Cardiac septum (tissue), 1 donor: ENCODE results near the gene TSPAN1. TPM values are rescaled to one million over a fixed set of nuclear protein-coding genes. Genes with fewer than 3 reads are reported as not detected.
"Not testable (repeated sequence)": the region's sequence is repeated elsewhere in the genome, so short reads cannot be mapped to it uniquely, and the experiment has no call there.

Source experiments
- DNase-seq: peaks from one replicate; pipeline ENCODE4 v3.0.0-alpha.2; 2020; ENCODE audit warnings: low spot score
- intact Hi-C: fragments of 100-400 bp; cut with DNase I; formaldehyde crosslinking; loops from one replicate; pipeline ENCODE4 v1.14.0; 2022
- total RNA-seq: library from RNA; stranded (reverse); fragmentation: NEBNext Ultra II Directional; extraction: Animal tissue kit (Norgen Biotek cat#: 25700); gene quantifications from one replicate; pipeline ENCODE4 v1.2.1, GENCODE V29; 2021
- donor health status: DM: no; HTN: no; CAD: no.

TSPAN1 gene
- total RNA-seq, 1 donor from 2014 or later, result 3.0 TPM

DNA sequence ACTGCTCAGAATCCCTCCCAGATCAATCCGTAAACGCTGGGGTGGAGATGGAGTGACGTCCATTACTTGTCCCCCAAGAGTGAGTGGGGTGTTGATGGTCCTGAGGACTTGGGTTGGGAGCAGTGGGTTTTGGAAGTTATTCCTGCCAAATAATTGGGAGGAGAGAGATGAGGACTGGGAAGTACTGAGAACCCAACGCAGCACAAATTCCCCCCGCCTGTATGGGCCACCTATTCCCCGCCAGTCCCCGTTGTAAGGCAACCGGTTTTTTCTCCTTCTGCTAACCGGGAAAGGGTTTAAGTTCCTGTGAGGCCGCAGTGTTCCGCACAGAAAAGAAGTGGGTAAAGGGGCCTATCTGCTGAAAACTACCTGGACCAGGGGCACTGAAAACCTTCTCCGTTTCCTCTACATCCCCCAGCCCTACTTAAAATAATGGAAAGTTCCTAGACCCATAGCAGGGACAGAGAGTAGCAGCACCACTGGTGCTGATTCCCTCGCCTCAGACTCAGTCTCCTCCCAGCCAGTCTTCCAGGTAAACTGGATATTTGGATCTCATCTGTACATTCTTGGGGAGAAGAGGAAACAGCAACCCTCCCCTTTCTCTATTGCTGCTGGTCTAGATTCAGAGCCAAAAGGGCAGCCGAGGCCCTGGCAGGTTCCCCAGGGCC, 29.0 kb downstream of the TSPAN1 start:
- intact Hi-C loops, result loop anchor here (2.0 kb wide), 1 partner anchor 43 kb away; the partner anchor contains the start of gene RAD54L
- no peak for DNase-seq

DNA sequence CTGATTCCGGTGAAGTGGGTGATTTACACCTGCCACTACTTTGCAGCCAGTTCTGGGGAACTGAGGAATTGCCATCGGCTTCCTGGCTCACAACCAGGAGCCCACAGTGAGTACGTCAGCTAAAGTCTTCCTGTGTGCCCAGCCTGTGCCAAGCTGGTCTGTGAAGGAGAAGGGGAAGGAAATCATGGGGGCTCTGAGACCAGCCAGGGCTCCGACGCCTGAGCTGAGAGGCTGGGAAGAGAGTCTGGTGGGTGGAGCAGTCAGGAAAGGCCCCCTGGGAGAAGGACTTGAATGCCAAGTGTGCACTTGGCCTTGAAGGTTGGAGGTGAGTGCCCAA, 29.5 kb downstream of the TSPAN1 start:
- no peak for DNase-seq
- intact Hi-C loops, result loop anchor here (2.0 kb wide), 1 partner anchor 42 kb away; the partner anchor contains the start of gene RAD54L

DNA sequence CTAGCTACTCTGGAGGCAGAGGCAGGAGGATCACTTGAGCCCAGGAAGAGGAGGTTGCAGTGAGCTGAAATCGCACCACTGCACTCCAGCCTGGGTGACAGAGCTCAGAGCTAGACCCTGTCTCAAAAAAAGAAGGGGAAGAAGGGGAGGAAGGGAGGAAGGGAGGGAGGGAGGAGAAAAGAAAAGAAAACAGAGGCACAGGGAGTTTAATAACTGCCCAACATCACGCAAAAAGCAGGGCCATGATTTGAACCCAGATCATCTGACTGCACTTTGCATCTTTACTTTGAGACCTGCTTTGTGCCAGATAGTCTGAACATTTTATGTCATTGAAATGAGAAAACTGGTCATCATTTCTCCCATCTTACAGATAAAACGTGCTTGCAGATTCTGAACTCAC, 30.3 kb downstream of the TSPAN1 start:
- no peak for DNase-seq
- intact Hi-C loops, result loop anchor here (2.0 kb wide), 1 partner anchor 42 kb away; the partner anchor contains the start of gene RAD54L

DNA sequence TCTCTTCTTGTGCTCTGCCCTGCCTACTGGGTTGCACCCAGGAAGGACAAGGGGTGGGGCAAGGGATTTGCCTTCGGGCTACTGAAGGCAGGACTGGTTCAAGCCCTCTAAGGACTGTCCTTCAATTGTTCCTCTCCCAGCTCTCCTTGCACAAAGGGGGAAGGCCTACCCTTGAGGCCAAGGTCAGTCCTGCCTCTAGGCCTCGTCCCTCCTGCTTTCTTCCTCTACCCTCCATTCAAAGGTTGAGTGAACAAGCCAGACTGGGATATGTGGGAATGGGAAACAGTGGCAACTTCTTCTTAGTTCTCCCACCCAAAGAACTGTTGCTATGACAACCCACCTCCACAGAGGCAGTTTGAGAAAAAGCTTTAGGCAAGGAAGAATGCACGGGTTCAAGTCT, 30.9 kb downstream of the TSPAN1 start:
- intact Hi-C loops, result loop anchor here (2.0 kb wide), 1 partner anchor 41 kb away; the partner anchor contains the start of gene RAD54L

DNA sequence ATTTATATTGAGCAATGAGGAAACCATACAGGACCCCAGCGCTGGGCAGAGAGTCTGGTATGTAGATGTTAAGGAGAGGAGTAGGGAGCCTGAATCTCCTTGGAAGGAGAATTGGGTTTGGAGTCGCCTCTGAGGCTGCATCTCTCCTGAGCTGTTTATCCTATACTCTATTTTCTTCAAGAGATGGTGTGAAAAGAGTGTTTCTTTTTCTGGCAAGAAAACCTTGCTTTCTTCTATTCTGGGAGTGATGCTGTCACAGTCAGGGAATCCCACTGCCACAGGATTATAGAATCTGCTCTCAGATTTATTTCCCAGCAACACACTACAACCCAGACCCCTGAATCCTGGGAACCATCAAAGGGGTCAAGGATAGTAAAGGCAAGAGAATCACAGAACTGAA, 31.5 kb downstream of the TSPAN1 start:
- intact Hi-C loops, result no loop called here
- DNase-seq, result no peak

More for the DNA sequence above, 30.9 kb downstream of the TSPAN1 start:
- no peak for DNase-seq

DNA sequence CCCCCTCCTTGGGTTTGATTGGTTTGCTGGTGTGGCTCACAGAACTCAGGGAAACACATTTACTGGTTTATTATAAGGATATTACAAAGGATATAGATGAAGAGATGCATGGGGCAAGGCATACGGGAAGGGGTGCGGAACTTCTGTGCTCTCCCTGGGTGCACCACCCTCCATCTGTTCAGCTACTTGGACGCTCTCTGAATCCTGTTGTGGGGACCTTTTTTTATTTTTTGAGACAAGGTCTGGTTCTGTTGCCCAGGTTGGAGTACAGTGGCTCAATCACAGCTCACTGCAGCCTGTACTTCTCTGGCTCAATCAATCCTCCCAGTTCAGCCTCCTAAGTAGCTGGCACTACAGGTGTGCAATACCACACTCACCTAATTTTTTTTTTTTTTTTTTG, 35.7 kb downstream of the TSPAN1 start:
- intact Hi-C loops, result no loop called here

DNA sequence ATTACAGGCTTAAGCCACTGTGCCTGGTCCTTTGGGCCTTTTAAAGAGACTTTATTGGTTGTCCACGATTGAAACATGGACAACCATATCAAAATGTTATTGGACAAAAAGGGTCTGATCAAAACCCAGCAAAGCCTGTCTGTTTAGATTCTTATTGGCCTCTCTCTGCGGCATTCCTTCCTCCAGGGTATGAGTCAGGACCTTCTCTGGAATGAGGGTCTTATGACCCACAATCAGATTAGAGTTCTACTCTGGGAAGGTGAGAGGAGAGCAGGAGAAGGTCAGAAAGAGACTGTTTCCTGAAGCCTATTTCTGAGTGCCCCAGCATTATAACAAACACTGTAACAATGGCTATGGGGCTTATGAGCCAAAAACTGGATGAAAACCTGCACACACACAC, 36.2 kb downstream of the TSPAN1 start:
- DNase-seq, result no peak
- intact Hi-C loops, result no loop called here

More for the DNA sequence above, 35.7 kb downstream of the TSPAN1 start:
- DNase-seq, result no peak

DNA sequence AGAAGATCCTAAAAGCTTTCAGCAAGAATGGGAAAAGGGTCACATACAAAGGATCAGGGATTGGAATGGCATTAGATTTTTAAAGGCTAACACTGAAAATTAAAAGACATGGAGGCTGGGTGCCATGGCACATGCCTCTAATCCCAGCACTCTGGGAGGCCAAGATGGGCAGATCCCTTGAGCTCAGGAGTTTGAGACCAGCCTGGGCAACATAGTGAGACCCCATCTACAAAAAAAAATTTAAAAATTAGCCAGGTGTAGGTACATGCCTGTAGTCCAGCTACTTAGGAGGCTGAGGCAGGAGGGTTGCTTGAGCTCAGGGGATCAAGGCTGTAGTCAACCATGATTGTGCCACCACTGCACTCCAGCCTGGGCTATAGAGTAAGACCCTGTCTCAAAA, 40.6 kb downstream of the TSPAN1 start:
- intact Hi-C loops, result no loop called here
- no peak for DNase-seq

DNA sequence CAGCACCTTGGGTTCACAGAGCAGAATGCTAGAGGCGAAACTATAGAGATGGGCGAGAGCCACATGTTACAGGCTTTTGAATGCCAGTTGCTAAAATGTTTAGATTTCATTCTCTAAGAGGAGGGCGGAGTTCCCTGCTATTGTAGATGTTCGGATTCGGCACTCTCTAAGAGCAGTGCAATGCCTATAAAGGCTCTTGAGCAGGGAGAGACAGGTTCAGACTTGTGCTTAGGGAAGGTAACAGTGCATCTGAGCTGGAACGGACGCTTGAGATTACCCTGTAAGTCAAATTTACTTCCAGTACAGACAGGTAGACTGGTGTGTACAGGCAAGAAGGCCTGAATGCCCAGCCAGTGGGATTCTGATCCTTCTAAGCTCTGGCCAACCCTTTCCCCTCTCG, 43.6 kb downstream of the TSPAN1 start:
- intact Hi-C loops, result no loop called here
- no peak for DNase-seq

DNA sequence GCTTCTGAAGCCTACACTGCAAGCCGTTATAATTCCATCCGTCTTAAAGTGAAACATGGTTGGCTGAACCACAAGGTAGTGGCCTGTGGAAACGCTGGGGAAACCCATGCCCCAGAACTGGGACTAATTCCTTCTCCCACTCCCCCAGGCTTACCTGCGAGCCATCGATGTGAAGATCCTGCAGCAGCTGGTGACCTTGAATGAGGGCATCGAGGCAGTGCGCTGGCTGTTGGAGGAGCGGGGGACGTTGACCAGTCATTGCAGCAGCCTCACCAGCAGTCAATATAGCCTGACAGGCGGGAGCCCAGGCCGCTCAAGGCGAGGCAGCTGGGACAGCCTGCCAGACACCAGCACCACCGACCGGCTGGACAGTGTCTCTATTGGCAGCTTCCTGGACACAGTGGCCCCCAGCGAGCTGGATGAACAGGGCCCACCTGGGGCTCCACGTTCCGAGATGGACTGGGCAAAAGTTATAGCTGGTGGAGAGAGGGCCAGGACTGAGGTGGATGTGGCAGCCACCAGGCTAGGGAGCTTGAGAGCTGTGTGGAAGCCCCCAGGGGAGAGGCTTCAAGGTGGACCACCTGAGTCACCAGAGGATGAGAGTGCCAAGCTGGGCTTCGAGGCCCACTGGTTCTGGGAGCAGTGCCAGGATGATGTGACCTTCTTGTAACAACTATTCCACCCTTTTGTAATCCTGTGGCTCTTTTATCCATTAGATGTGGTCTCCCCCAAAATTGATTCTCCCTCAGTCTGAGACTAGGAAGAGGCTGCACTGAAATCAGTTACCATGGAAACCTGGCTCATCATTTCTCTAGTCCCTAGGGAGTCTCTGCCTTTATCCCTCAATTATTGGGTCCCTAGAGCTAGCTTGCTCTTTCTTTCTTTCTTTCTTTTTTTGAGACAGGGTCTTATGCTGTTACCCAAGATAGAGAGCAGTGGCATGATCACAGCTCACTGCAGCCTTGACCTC, 44.9 kb downstream of the TSPAN1 start:
- DNase-seq, result no peak

DNA sequence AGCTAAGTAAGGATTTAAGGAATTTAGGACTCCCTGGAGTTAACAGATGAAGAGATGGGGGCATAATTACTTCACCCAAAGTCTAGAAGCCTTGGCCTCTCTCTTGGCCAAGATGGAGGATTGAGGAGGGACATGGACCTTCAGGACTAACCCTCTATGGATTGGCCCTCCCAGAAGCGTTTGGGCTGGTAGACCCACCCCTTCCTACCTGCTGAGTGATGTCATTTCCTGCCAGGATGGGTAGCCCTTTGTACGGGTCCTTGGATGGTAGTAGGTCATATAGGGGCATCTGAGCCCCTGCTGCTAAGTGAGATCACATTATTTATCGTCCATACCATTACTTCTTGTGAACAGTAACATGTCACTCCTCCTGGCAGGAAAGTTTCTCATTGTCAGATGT, 45.9 kb downstream of the TSPAN1 start:
- DNase-seq, result no peak
- intact Hi-C loops, result loop anchor here (5.0 kb wide), 1 partner anchor 39 kb away; no protein-coding TSS in a partner anchor

More for the DNA sequence above, 44.9 kb downstream of the TSPAN1 start:
- intact Hi-C loops, result loop anchor here (5.0 kb wide), 1 partner anchor 38 kb away; no protein-coding TSS in a partner anchor

DNA sequence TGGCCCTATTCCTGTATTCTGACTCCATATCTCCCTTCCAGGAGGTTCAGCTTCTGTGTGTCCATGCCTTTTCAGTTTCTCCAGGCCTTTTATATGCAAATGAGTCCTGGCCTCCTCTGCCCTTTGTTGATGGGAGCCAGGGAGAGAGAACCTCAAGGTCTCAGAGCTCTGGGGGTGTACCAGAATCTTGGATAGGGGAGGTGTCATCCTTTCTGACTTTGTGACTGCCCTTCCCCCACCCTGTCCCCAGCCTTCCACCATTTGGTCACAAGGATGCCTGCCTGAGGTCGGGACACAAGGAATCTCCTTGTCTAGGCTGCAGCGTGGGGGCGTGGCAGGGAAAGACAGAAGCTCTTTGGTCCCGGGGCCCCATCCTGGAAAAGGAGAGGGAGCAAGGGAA, 46.9 kb downstream of the TSPAN1 start:
- intact Hi-C loops, result loop anchor here (2.0 to 5.0 kb wide), 2 partner anchors 39 to 185 kb away; no protein-coding TSS in a partner anchor
- no peak for DNase-seq

DNA sequence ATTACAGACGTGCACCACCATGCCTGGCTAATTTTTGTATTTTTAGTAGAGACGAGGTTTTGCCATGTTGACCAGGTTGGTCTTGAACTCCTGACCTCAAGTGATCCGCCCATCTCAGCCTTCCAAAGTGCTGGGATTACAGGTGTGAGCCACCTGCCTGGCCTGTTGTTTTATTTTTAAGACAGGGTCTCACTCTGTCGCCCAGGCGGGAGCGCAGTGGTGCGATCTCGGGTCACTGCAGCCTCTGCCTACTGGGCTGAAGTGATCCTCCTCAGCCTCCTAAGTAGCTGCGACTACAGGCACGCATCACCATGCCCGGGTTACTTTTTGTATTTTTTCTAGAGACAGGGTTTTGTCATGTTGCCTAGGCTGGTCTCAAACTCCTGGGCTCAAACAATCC, 48.2 kb downstream of the TSPAN1 start:
- intact Hi-C loops, result loop anchor here (2.0 to 5.0 kb wide), 2 partner anchors 41 to 186 kb away; no protein-coding TSS in a partner anchor
- DNase-seq, result not testable (repeated sequence)

DNA sequence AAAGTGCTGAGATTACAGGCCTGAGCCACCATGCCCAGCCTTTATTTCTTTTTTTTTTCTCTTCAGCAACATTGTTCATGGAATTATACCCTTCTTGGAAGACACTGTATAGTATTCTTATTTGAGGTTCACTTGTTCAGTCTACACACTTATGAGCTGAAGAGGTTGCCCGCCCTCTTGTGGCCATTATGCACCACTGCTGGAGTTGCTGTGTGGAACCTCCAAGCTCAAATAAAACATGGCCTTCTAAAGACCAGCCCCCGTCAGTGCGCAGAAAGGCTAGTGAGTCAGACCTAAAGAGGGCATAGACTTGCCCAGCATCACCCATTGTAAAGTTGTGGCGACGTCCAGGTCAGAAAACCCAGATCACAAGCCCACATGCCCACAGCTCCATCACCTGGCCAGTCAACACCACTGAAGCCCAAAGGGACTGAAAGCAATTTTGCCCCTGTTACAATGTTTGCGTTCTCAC, 48.6 kb downstream of the TSPAN1 start:
- intact Hi-C loops, result loop anchor here (2.0 to 5.0 kb wide), 2 partner anchors 41 to 187 kb away; no protein-coding TSS in a partner anchor
- no peak for DNase-seq

DNA sequence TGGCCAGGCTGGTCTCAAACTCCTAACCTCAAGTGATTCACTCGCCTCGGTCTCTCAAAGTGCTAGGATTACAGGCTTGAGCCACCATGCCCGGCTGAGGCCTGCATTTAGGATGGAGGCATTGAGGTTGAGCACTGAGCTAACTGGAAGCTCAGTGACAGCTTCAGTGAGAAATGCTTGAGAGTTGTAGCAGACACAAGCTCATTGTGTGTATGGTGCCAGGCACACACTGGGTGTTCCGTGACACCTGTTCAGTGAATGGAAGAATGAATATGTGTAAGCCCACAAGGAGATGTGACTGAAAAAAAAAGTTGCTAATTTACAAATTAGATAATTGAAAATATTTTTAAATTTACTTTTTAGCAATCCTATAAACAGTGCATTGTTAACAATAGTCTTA, 50.1 kb downstream of the TSPAN1 start:
- intact Hi-C loops, result loop anchor here (5.0 kb wide), 1 partner anchor 43 kb away; no protein-coding TSS in a partner anchor
- DNase-seq, result no peak

DNA sequence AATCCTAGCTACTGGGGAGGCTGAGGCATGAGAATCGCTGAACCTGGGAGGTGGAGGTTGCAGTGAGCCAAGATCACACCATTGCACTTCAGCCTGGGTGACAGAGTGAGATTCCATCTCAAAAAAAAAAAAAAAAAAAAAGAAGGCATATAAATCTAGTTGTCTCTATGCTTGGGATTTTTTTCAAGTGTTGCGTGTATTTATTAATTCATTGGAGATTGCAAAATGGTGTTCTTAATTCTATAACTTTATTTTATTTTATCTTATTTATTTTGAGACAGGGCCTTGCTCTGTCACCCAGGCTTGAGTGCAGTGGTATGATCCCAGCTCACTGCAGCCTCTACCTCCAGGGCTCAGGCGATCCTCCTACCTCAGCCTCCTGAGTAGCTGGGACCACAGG, 56.3 kb downstream of the TSPAN1 start:
- intact Hi-C loops, DNase-seq: not testable (repeated sequence)
